HUES48 (cell line): Measurements from ENCODE around the gene ETV3L.
A peak's percentile ranks its signal among the peaks of the same experiment; 100 is the strongest.
"Not testable (repeated sequence)": the region's sequence is repeated elsewhere in the genome, so short reads cannot be mapped to it uniquely, and the experiment has no call there.

ENCODE experiments used
- H3K27ac ChIP-seq: one replicate; pipeline ENCODE4 v1.7.0; 2013; ENCODE audit warnings: low read depth, low read length, inconsistent platforms
- H3K27me3 ChIP-seq: 2 replicates; pipeline ENCODE4 v1.6.1; 2013; ENCODE audit warnings: mild to moderate bottlenecking, low read length; ENCODE audit not compliant: control insufficient read depth, insufficient read depth
- H3K36me3 ChIP-seq: 2 replicates; pipeline ENCODE4 v1.6.1; 2013; ENCODE audit warnings: low read length; ENCODE audit not compliant: control insufficient read depth, insufficient read depth
- H3K4me1 ChIP-seq: 2 replicates; pipeline ENCODE4 v1.6.1; 2013; ENCODE audit warnings: mild to moderate bottlenecking, low read length; ENCODE audit not compliant: control insufficient read depth, insufficient read depth
- H3K4me3 ChIP-seq: 2 replicates; pipeline ENCODE4 v1.5.1; 2013; ENCODE audit warnings: mild to moderate bottlenecking, low read depth, low read length
- H3K9ac ChIP-seq: 2 replicates; pipeline ENCODE4 v1.6.1; 2013; ENCODE audit warnings: mild to moderate bottlenecking, low read depth, low read length, moderate library complexity
- H3K9me3 ChIP-seq: 2 replicates; pipeline ENCODE4 v1.6.1; 2013; ENCODE audit warnings: low read length; ENCODE audit not compliant: control insufficient read depth, insufficient read depth

Gene ETV3L

GRCh38 chr1:157077394-157077793 is 22.2 kb downstream of the ETV3L start:
- no peaks in the 10 kb centered on the region for H3K27me3 ChIP-seq
- no peaks in the 10 kb centered on the region for H3K9me3 ChIP-seq
- no peak overlapping the region for H3K4me3 ChIP-seq
- peaks cover 7% of the 10 kb centered on the region for H3K4me1 ChIP-seq
- no peak overlapping the region for H3K9ac ChIP-seq
- no peak overlapping the region for H3K27ac ChIP-seq
- no peaks in the 10 kb centered on the region for H3K36me3 ChIP-seq

- H3K4me1 ChIP-seq, result peaks cover 8% of the 10 kb centered on the region; the same call in 1 of the 2 replicates
- no peak overlapping the region for H3K27ac ChIP-seq
- H3K27me3 ChIP-seq, result peaks cover 4% of the 10 kb centered on the region; the same call in 1 of the 2 replicates
- H3K36me3 ChIP-seq, result no peaks in the 10 kb centered on the region
- H3K4me3 ChIP-seq, result no peak overlapping the region
- no peak overlapping the region for H3K9ac ChIP-seq
- H3K9me3 ChIP-seq, result no peaks in the 10 kb centered on the region
Measured at GRCh38 chr1:157073944-157074685, 25.5 kb downstream of the ETV3L start.

DNA sequence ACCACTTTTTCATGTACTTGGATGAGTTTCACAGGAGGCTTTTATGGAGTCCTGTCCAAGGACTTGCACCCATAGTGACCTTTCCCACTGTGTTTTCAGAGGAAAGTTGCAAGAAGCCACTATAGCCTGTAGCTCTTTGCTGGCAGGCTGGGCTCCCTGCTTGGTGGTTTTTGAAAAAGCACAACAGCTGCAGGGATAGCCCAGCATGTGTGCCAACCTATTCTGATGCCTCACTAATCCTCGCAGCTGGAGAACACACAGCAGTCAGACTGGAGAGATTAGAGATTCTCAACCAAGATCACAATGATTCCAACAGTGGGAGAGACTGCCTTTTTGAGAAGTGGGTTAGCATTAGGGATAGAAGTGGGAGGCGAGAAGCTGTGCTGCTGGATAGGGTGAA is 30.0 kb downstream of the ETV3L start:
- Histone ChIP-seq H3K27me3 (peaks cover 4% of the 10 kb centered on the region; the same call in 1 of the 2 replicates), H3K4me3 (no peak overlapping the region), H3K36me3 (no peaks in the 10 kb centered on the region), H3K4me1 (peaks cover 8% of the 10 kb centered on the region; the same call in 1 of the 2 replicates), H3K27ac (peak overlapping the region; percentile 30), H3K9ac (no peak overlapping the region), H3K9me3 (no peaks in the 10 kb centered on the region)

- not testable (repeated sequence) for H3K4me1 ChIP-seq, H3K27me3 ChIP-seq, H3K36me3 ChIP-seq, H3K9me3 ChIP-seq, H3K4me3 ChIP-seq, H3K9ac ChIP-seq, H3K27ac ChIP-seq
Measured at GRCh38 chr1:157059241-157059640, 40.4 kb downstream of the ETV3L start.

GRCh38 chr1:157056269-157056668 is 43.3 kb downstream of the ETV3L start:
- H3K27me3 ChIP-seq, result no peaks in the 10 kb centered on the region
- H3K36me3 ChIP-seq, result no peaks in the 10 kb centered on the region
- H3K27ac ChIP-seq, result no peak overlapping the region
- 0 out of 2 replicates have a peak, but pooled peaks cover 2% of the 10 kb centered on the region for H3K9me3 ChIP-seq
- H3K9ac ChIP-seq, result no peak overlapping the region
- no peaks in the 10 kb centered on the region for H3K4me1 ChIP-seq
- H3K4me3 ChIP-seq, result no peak overlapping the region

DNA sequence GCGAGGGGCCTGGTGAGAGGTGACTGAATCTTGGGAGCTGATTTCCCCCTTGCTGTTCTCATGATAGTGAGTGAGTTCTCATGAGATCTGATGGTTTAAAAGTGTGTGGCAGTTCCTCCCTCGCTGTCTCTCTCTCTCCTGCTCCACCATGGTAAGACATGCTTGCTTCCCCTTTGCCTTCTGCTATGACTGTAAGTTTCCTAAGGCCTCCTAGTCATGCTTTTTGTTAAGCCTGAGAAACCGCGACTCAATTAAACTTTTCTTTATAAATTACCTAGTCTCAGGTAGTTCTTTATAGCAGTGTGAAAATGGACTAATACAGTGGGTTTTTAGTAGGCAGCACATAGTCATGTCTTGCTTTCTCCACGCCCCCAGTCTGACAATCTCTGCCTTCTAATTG is 43.9 kb downstream of the ETV3L start:
- not testable (repeated sequence) for H3K27me3 ChIP-seq, H3K4me1 ChIP-seq, H3K9ac ChIP-seq, H3K27ac ChIP-seq, H3K4me3 ChIP-seq, H3K36me3 ChIP-seq, H3K9me3 ChIP-seq

DNA sequence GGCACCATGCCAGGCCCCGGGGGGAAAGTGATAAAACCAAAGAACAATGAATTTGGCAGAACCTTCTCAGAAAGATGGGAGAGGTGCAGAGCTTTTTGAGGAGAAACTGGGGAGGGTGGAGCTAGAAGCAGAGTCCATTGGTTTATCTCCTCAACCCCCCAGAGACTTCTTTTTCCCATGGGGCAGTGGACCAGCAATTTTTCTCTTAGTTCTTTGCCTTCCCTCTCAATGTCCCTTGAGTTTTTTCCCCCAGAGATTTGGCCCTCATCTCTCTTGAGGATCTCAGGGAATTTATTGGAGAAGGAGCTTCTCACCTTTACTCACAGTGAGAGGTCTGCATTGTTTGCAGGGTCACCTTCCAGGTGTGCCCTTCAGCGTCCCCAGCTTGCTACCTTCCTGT is 48.8 kb downstream of the ETV3L start:
- no peak overlapping the region for H3K27ac ChIP-seq
- H3K36me3 ChIP-seq, result no peaks in the 10 kb centered on the region
- H3K27me3 ChIP-seq, result no peaks in the 10 kb centered on the region
- H3K4me1 ChIP-seq, result 0 out of 2 replicates have a peak, but pooled peaks cover 5% of the 10 kb centered on the region
- 0 out of 2 replicates have a peak, but pooled peaks cover 2% of the 10 kb centered on the region for H3K9me3 ChIP-seq
- no peak overlapping the region for H3K9ac ChIP-seq
- H3K4me3 ChIP-seq, result no peak overlapping the region

GRCh38 chr1:157047062-157047410 is 52.6 kb downstream of the ETV3L start:
- H3K4me3 ChIP-seq, result peak overlapping the region; percentile 1; the same call in 1 of the 2 replicates
- H3K27ac ChIP-seq, result peak overlapping the region; percentile 53
- H3K9ac ChIP-seq, result no peak overlapping the region
- peaks cover 30% of the 10 kb centered on the region for H3K4me1 ChIP-seq
- no peaks in the 10 kb centered on the region for H3K27me3 ChIP-seq
- no peaks in the 10 kb centered on the region for H3K9me3 ChIP-seq
- no peaks in the 10 kb centered on the region for H3K36me3 ChIP-seq

DNA sequence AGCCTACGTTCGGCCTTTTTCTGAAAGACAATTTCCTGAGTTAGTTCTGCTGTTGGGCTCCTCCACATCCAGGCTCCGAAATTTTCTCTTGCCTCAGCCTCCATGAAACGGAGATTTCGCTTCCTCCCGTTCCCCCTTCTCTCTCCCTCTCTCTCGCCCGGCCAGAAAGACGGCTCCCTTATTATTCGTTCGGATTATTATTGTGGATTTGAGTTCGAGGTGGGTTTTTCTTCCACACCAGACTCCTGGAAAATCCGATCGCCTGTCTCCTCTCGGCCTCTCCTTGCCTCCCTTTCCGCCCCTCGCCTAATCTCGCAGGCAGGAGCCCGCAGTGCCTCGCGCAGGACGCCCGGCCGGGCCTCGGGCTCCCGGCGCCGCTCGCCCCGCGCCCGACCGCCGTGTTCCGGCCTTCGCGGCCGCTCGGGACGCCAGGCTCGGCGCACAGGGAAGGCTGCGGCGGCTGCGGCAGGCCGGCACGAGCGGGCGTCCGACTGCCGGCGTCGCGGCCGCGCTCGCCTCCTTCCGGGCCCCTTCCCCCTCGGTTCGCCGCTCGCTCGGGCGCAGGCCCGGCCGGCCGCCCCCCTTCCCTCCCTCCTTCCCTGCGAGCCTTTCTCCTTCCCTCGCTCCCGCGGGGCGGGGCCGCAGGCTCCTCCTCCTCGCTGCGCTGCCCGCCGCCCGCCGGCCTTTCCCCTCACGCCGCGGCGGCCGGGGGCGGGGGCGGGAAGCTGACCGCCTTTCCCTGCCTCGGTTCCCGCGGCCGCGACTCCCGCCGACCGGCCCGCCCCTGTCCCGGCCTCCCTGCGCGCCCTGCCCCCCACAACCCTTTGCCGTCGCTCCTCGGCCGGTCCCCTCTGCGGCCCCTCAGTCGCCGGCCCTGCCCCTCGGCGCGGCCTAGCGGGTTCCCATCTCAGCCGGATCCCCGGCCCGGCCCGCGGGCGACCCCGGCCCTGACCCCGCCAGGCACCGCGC is 54.1 kb downstream of the ETV3L start, which contains the start of gene ARHGEF11:
TSS of gene ARHGEF11 (minus strand) at position 493 of the 969 bp plus-strand sequence. CDS start 1,412 bp downstream, outside the sequence.
- Histone ChIP-seq H3K27me3 (no peaks in the 10 kb centered on the region), H3K4me3 (peak within 1 kb of the TSS; percentile 77), H3K4me1 (peaks cover 34% of the 10 kb centered on the region), H3K9me3 (no peaks in the 10 kb centered on the region), H3K9ac (peak within 1 kb of the TSS; percentile 82), H3K27ac (peak within 1 kb of the TSS; percentile 81), H3K36me3 (no peaks in the 10 kb centered on the region)

- Histone ChIP-seq H3K36me3 (no peaks in the 10 kb centered on the region), H3K9ac (peak overlapping the region; percentile 82; the same call in 1 of the 2 replicates), H3K4me1 (peaks cover 34% of the 10 kb centered on the region), H3K27me3 (no peaks in the 10 kb centered on the region), H3K9me3 (no peaks in the 10 kb centered on the region), H3K4me3 (peak overlapping the region; percentile 77), H3K27ac (no peak overlapping the region)
Measured at GRCh38 chr1:157044326-157044725, 55.3 kb downstream of the ETV3L start.

DNA sequence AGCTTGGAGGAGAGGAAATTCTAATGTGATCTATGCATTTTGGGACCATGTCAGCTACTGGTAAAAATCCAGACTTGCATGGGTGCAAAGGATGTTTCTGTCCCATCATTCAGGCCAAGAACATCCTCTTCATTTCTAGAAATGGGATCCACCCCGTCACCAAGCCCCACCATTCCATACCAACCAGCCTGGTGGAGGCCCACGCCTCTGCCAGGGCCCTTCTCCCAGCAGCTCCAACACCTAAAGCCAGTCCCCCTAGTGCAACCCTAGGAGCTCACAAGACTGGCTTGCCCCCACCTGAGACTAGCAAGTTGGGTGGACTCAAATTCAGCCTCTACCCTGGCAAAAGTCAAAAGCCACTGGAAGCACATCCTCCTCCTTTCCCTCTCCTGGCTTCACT is 55.9 kb downstream of the ETV3L start:
- H3K27me3 ChIP-seq, result no peaks in the 10 kb centered on the region
- H3K9ac ChIP-seq, result no peak overlapping the region
- H3K4me1 ChIP-seq, result peaks cover 34% of the 10 kb centered on the region
- no peaks in the 10 kb centered on the region for H3K36me3 ChIP-seq
- H3K4me3 ChIP-seq, result peak overlapping the region; percentile 77
- H3K27ac ChIP-seq, result no peak overlapping the region
- H3K9me3 ChIP-seq, result no peaks in the 10 kb centered on the region
